ENCODE measurements around the gene HMX2. TPM values are rescaled to one million over a fixed set of nuclear protein-coding genes. Genes with fewer than 3 reads are reported as not detected.

HMX2 gene
- total RNA-seq, 1 experiment from 2014 or later: not detected

- H3K4me3 ChIP-seq (replicated peaks in 1 of 2; ENCODE audit: low read depth in 1 of 2, low read length in 2 of 2): peak overlapping the region in 1 of 2 experiments; percentile 43; a peak in 1 of 4 replicates
- peaks cover 0 to 18% of the 10 kb centered on the region in 2 experiments; a peak in 2 of 4 replicates for H3K4me1 ChIP-seq (ENCODE audit: control insufficient read depth in 1 of 2, insufficient read depth in 2 of 2, low read length in 2 of 2)
- ATAC-seq: peak; percentile 1; the same call in 1 of the 2 replicates
- intact Hi-C loops (cut with micrococcal nuclease): loop anchor here (1.0 to 2.0 kb wide), 3 partner anchors 91 to 426 kb away; no protein-coding TSS in a partner anchor
- ChIA-PET RAD21 (ENCODE audit: low non-redundant PET in 1 of 2, low total read pairs in 2 of 2, uncharacterized antibody in 2 of 2, unreplicated experiment in 2 of 2) (no interaction called here), POLR2A (no interaction called here), CTCF (interaction anchor here (0.6 to 3.1 kb wide), 7 partner anchors 9 to 1316 kb away, joined by 3 to 15 read pairs (median 3); partner anchors contain the start of gene BUB3)
- no peak for TF ChIP-seq REST (IDR thresholded peaks at IDR 0.05; ENCODE audit: low read depth)
- no peak for TF ChIP-seq CTCF (IDR thresholded peaks at IDR 0.05 in 2 of 3, conservative IDR thresholded peaks at IDR 0.05 in 1 of 3; ENCODE audit: borderline replicate concordance in 1 of 3, insufficient read depth in 1 of 3, low read depth in 2 of 3, low read length in 2 of 3)
- no peak for TF ChIP-seq ZFX (IDR thresholded peaks at IDR 0.05)
- no peak for TF ChIP-seq FOSL1 (IDR thresholded peaks at IDR 0.05; ENCODE audit: low read depth)
- TF ChIP-seq SRF (IDR thresholded peaks at IDR 0.05; ENCODE audit: low read depth): no peak
- TF ChIP-seq TCF7L2 (IDR thresholded peaks at IDR 0.05; ENCODE audit: borderline replicate concordance, extremely low read depth, insufficient read depth, insufficient read length): no peak
- no peak for TF ChIP-seq SP1 (IDR thresholded peaks at IDR 0.05; ENCODE audit: low read depth)
- TF ChIP-seq POLR2AphosphoS5 (IDR thresholded peaks at IDR 0.05; ENCODE audit: low read depth, low read length): no peak
- no peak for TF ChIP-seq MAX (IDR thresholded peaks at IDR 0.05)
- TF ChIP-seq EZH2 (IDR thresholded peaks at IDR 0.05): no peak
- DNase-seq (ENCODE audit: low read depth, low spot score): no peak
- H3K9ac ChIP-seq (ENCODE audit: low read length): no peak overlapping the region
- peak overlapping the region; percentile 79 for H3K4me2 ChIP-seq (ENCODE audit: low read length)
- no peaks in the 10 kb centered on the region for H4K20me1 ChIP-seq (ENCODE audit: insufficient read depth)
- peak overlapping the region; percentile 83 for H2AFZ ChIP-seq (ENCODE audit: low read depth, low read length, poor library complexity, severe bottlenecking)
- H3K9me2 ChIP-seq (ENCODE audit: insufficient read depth): no peaks in the 10 kb centered on the region
- no peaks in the 10 kb centered on the region for H3K27me3 ChIP-seq (ENCODE audit: insufficient read depth, low read length)
- no TSS peak for BruUV-seq (replicated peaks)
- no peaks in the 10 kb centered on the region for H3K9me3 ChIP-seq (ENCODE audit: control insufficient read depth in 1 of 2, insufficient read depth in 1 of 2, low read depth in 1 of 2, low read length in 2 of 2)
- H3K27ac ChIP-seq (ENCODE audit: low read depth, low read length): no peak overlapping the region
- H3K79me2 ChIP-seq (ENCODE audit: insufficient read depth, low read length): no peaks in the 10 kb centered on the region
- no peaks in the 10 kb centered on the region for H3K36me3 ChIP-seq (ENCODE audit: control insufficient read depth in 1 of 2, insufficient read depth in 2 of 2, low read length in 2 of 2)
These were observed 14.2 kb upstream of the HMX2 start for GRCh38 chr10:123133541-123134342.
